CD4-positive, alpha-beta T cell treated with Interleukin-15 for 1 hour (primary cell): Measurements from ENCODE around the gene PAK1.

ENCODE experiments used
- DNase-seq: peaks from one replicate; pipeline ENCODE4 v3.0.0-alpha.2; 2020

PAK1 gene

GRCh38 chr11:77472991-77473800 lies 698 bp downstream of the PAK1 start:
- DNase-seq = peak; percentile 58

- DNase-seq = no peak
Observed at GRCh38 chr11:77471558-77472193, 2.2 kb downstream of the PAK1 start.

- DNase-seq = no peak
Observed at GRCh38 chr11:77470971-77471370, 2.9 kb downstream of the PAK1 start.

- DNase-seq = no peak
Observed at GRCh38 chr11:77470504-77470903, 3.4 kb downstream of the PAK1 start.

- DNase-seq = no peak
Observed at GRCh38 chr11:77468527-77468926, 5.4 kb downstream of the PAK1 start.

GRCh38 chr11:77467993-77468392 lies 5.9 kb downstream of the PAK1 start:
- DNase-seq = no peak

- DNase-seq = no peak
Observed at GRCh38 chr11:77467233-77467632, 6.7 kb downstream of the PAK1 start.

GRCh38 chr11:77457340-77457739 lies 16.6 kb downstream of the PAK1 start:
- no peak for DNase-seq

- no peak for DNase-seq
Observed at GRCh38 chr11:77455740-77456139, 18.2 kb downstream of the PAK1 start.

GRCh38 chr11:77454867-77455655 lies 18.8 kb downstream of the PAK1 start:
- no peak for DNase-seq

GRCh38 chr11:77450227-77450626 lies 23.7 kb downstream of the PAK1 start:
- no peak for DNase-seq

- no peak for DNase-seq
Observed at GRCh38 chr11:77449784-77450183, 24.1 kb downstream of the PAK1 start.

- no peak for DNase-seq
Observed at GRCh38 chr11:77449060-77449521, 24.8 kb downstream of the PAK1 start.

- DNase-seq = no peak
Observed at GRCh38 chr11:77448269-77448668, 25.6 kb downstream of the PAK1 start.

GRCh38 chr11:77446911-77447629 lies 26.8 kb downstream of the PAK1 start:
- no peak for DNase-seq

- no peak for DNase-seq
Observed at GRCh38 chr11:77444261-77444660, 29.6 kb downstream of the PAK1 start.

GRCh38 chr11:77442394-77443053 lies 31.4 kb downstream of the PAK1 start:
- no peak for DNase-seq

GRCh38 chr11:77441426-77441825 lies 32.5 kb downstream of the PAK1 start:
- no peak for DNase-seq

- no peak for DNase-seq
Observed at GRCh38 chr11:77440678-77441077, 33.2 kb downstream of the PAK1 start.

GRCh38 chr11:77438487-77438886 lies 35.4 kb downstream of the PAK1 start:
- DNase-seq = no peak

- DNase-seq = no peak
Observed at GRCh38 chr11:77436969-77437368, 36.9 kb downstream of the PAK1 start.

GRCh38 chr11:77436506-77436905 lies 37.4 kb downstream of the PAK1 start:
- DNase-seq = no peak
